Measurements from ENCODE around the gene MYO1D.

The MYO1D gene

GRCh38 chr17:32601866-32602265 lies 275.1 kb downstream of the MYO1D start:
- H3K4me1 ChIP-seq (ENCODE audit: insufficient read depth, low read length), result no peaks in the 10 kb centered on the region; the same call in 1 of the 2 replicates
- no peaks in the 10 kb centered on the region for H3K36me3 ChIP-seq (ENCODE audit: insufficient read depth, low read depth, low read length)
- H3K4me3 ChIP-seq (ENCODE audit: low read length), result no peak overlapping the region
- H3K27ac ChIP-seq (ENCODE audit: low read length), result no peak overlapping the region
- H3K9me3 ChIP-seq (ENCODE audit: insufficient read depth, low read depth, low read length), result no peaks in the 10 kb centered on the region; the same call in 1 of the 2 replicates
- H3K27me3 ChIP-seq (ENCODE audit: insufficient read depth, low read length), result no peaks in the 10 kb centered on the region
- no peak overlapping the region for H3K9ac ChIP-seq (ENCODE audit: low read depth, low read length)

- H3K36me3 ChIP-seq (ENCODE audit: insufficient read depth, low read depth, low read length), result no peaks in the 10 kb centered on the region
- no peak overlapping the region for H3K9ac ChIP-seq (ENCODE audit: low read depth, low read length)
- no peaks in the 10 kb centered on the region for H3K27me3 ChIP-seq (ENCODE audit: insufficient read depth, low read length)
- no peak overlapping the region for H3K4me3 ChIP-seq (ENCODE audit: low read length)
- H3K27ac ChIP-seq (ENCODE audit: low read length), result no peak overlapping the region
- no peaks in the 10 kb centered on the region for H3K4me1 ChIP-seq (ENCODE audit: insufficient read depth, low read length)
- H3K9me3 ChIP-seq (ENCODE audit: insufficient read depth, low read depth, low read length), result no peaks in the 10 kb centered on the region; the same call in 1 of the 2 replicates
Observed at GRCh38 chr17:32596628-32597027, 280.3 kb downstream of the MYO1D start.

GRCh38 chr17:32596206-32596605 lies 280.7 kb downstream of the MYO1D start:
- Histone ChIP-seq H3K9me3 (ENCODE audit: insufficient read depth, low read depth, low read length) (no peaks in the 10 kb centered on the region; the same call in 1 of the 2 replicates), H3K27ac (ENCODE audit: low read length) (no peak overlapping the region), H3K36me3 (ENCODE audit: insufficient read depth, low read depth, low read length) (no peaks in the 10 kb centered on the region), H3K4me3 (ENCODE audit: low read length) (no peak overlapping the region), H3K4me1 (ENCODE audit: insufficient read depth, low read length) (no peaks in the 10 kb centered on the region), H3K9ac (ENCODE audit: low read depth, low read length) (no peak overlapping the region), H3K27me3 (ENCODE audit: insufficient read depth, low read length) (no peaks in the 10 kb centered on the region)

- H3K27ac ChIP-seq (ENCODE audit: low read length), result no peak overlapping the region
- no peak overlapping the region for H3K4me3 ChIP-seq (ENCODE audit: low read length)
- H3K27me3 ChIP-seq (ENCODE audit: insufficient read depth, low read length), result no peaks in the 10 kb centered on the region
- no peaks in the 10 kb centered on the region for H3K36me3 ChIP-seq (ENCODE audit: insufficient read depth, low read depth, low read length)
- no peaks in the 10 kb centered on the region for H3K4me1 ChIP-seq (ENCODE audit: insufficient read depth, low read length)
- no peak overlapping the region for H3K9ac ChIP-seq (ENCODE audit: low read depth, low read length)
- no peaks in the 10 kb centered on the region for H3K9me3 ChIP-seq (ENCODE audit: insufficient read depth, low read depth, low read length)
Observed at GRCh38 chr17:32593003-32593402, 283.9 kb downstream of the MYO1D start.

- Histone ChIP-seq H3K27ac (ENCODE audit: low read length) (no peak overlapping the region), H3K4me1 (ENCODE audit: insufficient read depth, low read length) (no peaks in the 10 kb centered on the region), H3K9me3 (ENCODE audit: insufficient read depth, low read depth, low read length) (no peaks in the 10 kb centered on the region), H3K9ac (ENCODE audit: low read depth, low read length) (no peak overlapping the region), H3K4me3 (ENCODE audit: low read length) (no peak overlapping the region), H3K36me3 (ENCODE audit: insufficient read depth, low read depth, low read length) (no peaks in the 10 kb centered on the region), H3K27me3 (ENCODE audit: insufficient read depth, low read length) (no peaks in the 10 kb centered on the region)
Observed at GRCh38 chr17:32591405-32591804, 285.5 kb downstream of the MYO1D start.

- Histone ChIP-seq H3K27ac (ENCODE audit: low read length) (no peak overlapping the region), H3K9ac (ENCODE audit: low read depth, low read length) (no peak overlapping the region), H3K36me3 (ENCODE audit: insufficient read depth, low read depth, low read length) (no peaks in the 10 kb centered on the region), H3K4me3 (ENCODE audit: low read length) (no peak overlapping the region), H3K27me3 (ENCODE audit: insufficient read depth, low read length) (no peaks in the 10 kb centered on the region), H3K4me1 (ENCODE audit: insufficient read depth, low read length) (no peaks in the 10 kb centered on the region), H3K9me3 (ENCODE audit: insufficient read depth, low read depth, low read length) (no peaks in the 10 kb centered on the region)
Observed at GRCh38 chr17:32590974-32591373, 285.9 kb downstream of the MYO1D start.

- Histone ChIP-seq H3K27me3 (ENCODE audit: insufficient read depth, low read length) (no peaks in the 10 kb centered on the region), H3K36me3 (ENCODE audit: insufficient read depth, low read depth, low read length) (no peaks in the 10 kb centered on the region), H3K9ac (ENCODE audit: low read depth, low read length) (no peak overlapping the region), H3K4me3 (ENCODE audit: low read length) (no peak overlapping the region), H3K27ac (ENCODE audit: low read length) (no peak overlapping the region), H3K4me1 (ENCODE audit: insufficient read depth, low read length) (no peaks in the 10 kb centered on the region), H3K9me3 (ENCODE audit: insufficient read depth, low read depth, low read length) (0 out of 2 replicates have a peak, but pooled peaks cover 3% of the 10 kb centered on the region)
Observed at GRCh38 chr17:32588982-32589381, 287.9 kb downstream of the MYO1D start.

GRCh38 chr17:32588135-32588534 lies 288.8 kb downstream of the MYO1D start:
- no peaks in the 10 kb centered on the region for H3K4me1 ChIP-seq (ENCODE audit: insufficient read depth, low read length)
- H3K9me3 ChIP-seq (ENCODE audit: insufficient read depth, low read depth, low read length), result peaks cover 9% of the 10 kb centered on the region; the same call in 1 of the 2 replicates
- no peak overlapping the region for H3K9ac ChIP-seq (ENCODE audit: low read depth, low read length)
- H3K4me3 ChIP-seq (ENCODE audit: low read length), result no peak overlapping the region
- no peak overlapping the region for H3K27ac ChIP-seq (ENCODE audit: low read length)
- no peaks in the 10 kb centered on the region for H3K27me3 ChIP-seq (ENCODE audit: insufficient read depth, low read length)
- no peaks in the 10 kb centered on the region for H3K36me3 ChIP-seq (ENCODE audit: insufficient read depth, low read depth, low read length)

GRCh38 chr17:32586666-32587065 lies 290.3 kb downstream of the MYO1D start:
- H3K9ac ChIP-seq (ENCODE audit: low read depth, low read length), result no peak overlapping the region
- peaks cover 19% of the 10 kb centered on the region; the same call in 1 of the 2 replicates for H3K9me3 ChIP-seq (ENCODE audit: insufficient read depth, low read depth, low read length)
- H3K4me1 ChIP-seq (ENCODE audit: insufficient read depth, low read length), result no peaks in the 10 kb centered on the region
- H3K36me3 ChIP-seq (ENCODE audit: insufficient read depth, low read depth, low read length), result no peaks in the 10 kb centered on the region
- H3K4me3 ChIP-seq (ENCODE audit: low read length), result no peak overlapping the region
- H3K27me3 ChIP-seq (ENCODE audit: insufficient read depth, low read length), result no peaks in the 10 kb centered on the region
- no peak overlapping the region for H3K27ac ChIP-seq (ENCODE audit: low read length)

- H3K4me1 ChIP-seq (ENCODE audit: insufficient read depth, low read length), result no peaks in the 10 kb centered on the region
- H3K4me3 ChIP-seq (ENCODE audit: low read length), result no peak overlapping the region
- no peak overlapping the region for H3K9ac ChIP-seq (ENCODE audit: low read depth, low read length)
- H3K36me3 ChIP-seq (ENCODE audit: insufficient read depth, low read depth, low read length), result no peaks in the 10 kb centered on the region
- no peaks in the 10 kb centered on the region for H3K27me3 ChIP-seq (ENCODE audit: insufficient read depth, low read length)
- peaks cover 19% of the 10 kb centered on the region; the same call in 1 of the 2 replicates for H3K9me3 ChIP-seq (ENCODE audit: insufficient read depth, low read depth, low read length)
- no peak overlapping the region for H3K27ac ChIP-seq (ENCODE audit: low read length)
Observed at GRCh38 chr17:32584792-32585191, 292.1 kb downstream of the MYO1D start.

- Histone ChIP-seq H3K4me3 (ENCODE audit: low read length) (no peak overlapping the region), H3K27me3 (ENCODE audit: insufficient read depth, low read length) (no peaks in the 10 kb centered on the region), H3K9me3 (ENCODE audit: insufficient read depth, low read depth, low read length) (peaks cover 19% of the 10 kb centered on the region; the same call in 1 of the 2 replicates), H3K27ac (ENCODE audit: low read length) (no peak overlapping the region), H3K4me1 (ENCODE audit: insufficient read depth, low read length) (no peaks in the 10 kb centered on the region; the same call in 1 of the 2 replicates), H3K9ac (ENCODE audit: low read depth, low read length) (no peak overlapping the region), H3K36me3 (ENCODE audit: insufficient read depth, low read depth, low read length) (no peaks in the 10 kb centered on the region)
Observed at GRCh38 chr17:32583053-32583452, 293.9 kb downstream of the MYO1D start.

- no peak overlapping the region for H3K9ac ChIP-seq (ENCODE audit: low read depth, low read length)
- H3K9me3 ChIP-seq (ENCODE audit: insufficient read depth, low read depth, low read length), result no peaks in the 10 kb centered on the region
- H3K36me3 ChIP-seq (ENCODE audit: insufficient read depth, low read depth, low read length), result no peaks in the 10 kb centered on the region
- H3K4me1 ChIP-seq (ENCODE audit: insufficient read depth, low read length), result no peaks in the 10 kb centered on the region; the same call in 1 of the 2 replicates
- no peaks in the 10 kb centered on the region for H3K27me3 ChIP-seq (ENCODE audit: insufficient read depth, low read length)
- no peak overlapping the region for H3K4me3 ChIP-seq (ENCODE audit: low read length)
- H3K27ac ChIP-seq (ENCODE audit: low read length), result no peak overlapping the region
Observed at GRCh38 chr17:32575852-32576251, 301.1 kb downstream of the MYO1D start.

- H3K4me3 ChIP-seq (ENCODE audit: low read length), result no peak overlapping the region
- no peaks in the 10 kb centered on the region for H3K27me3 ChIP-seq (ENCODE audit: insufficient read depth, low read length)
- no peaks in the 10 kb centered on the region for H3K9me3 ChIP-seq (ENCODE audit: insufficient read depth, low read depth, low read length)
- H3K36me3 ChIP-seq (ENCODE audit: insufficient read depth, low read depth, low read length), result no peaks in the 10 kb centered on the region
- H3K9ac ChIP-seq (ENCODE audit: low read depth, low read length), result no peak overlapping the region
- no peak overlapping the region for H3K27ac ChIP-seq (ENCODE audit: low read length)
- no peaks in the 10 kb centered on the region for H3K4me1 ChIP-seq (ENCODE audit: insufficient read depth, low read length)
Observed at GRCh38 chr17:32570081-32570396, 306.9 kb downstream of the MYO1D start.

All from iPS-20b (cell line).